Ishikawa (cell line): Measurements from ENCODE around the gene PPRC1.
A peak's percentile ranks its signal among the peaks of the same experiment; 100 is the strongest.

ENCODE experiments used
- CEBPB ChIP-seq: IDR thresholded peaks from 2 replicates; pipeline ENCODE4 v1.6.1; 2012
- CREB1 ChIP-seq: IDR thresholded peaks from 2 replicates; pipeline ENCODE4 v1.6.1; 2012; ENCODE audit warnings: low read depth
- EGR1 ChIP-seq: IDR thresholded peaks from 2 replicates; pipeline ENCODE4 v1.6.1; 2012
- EP300 ChIP-seq: IDR thresholded peaks from 2 replicates; pipeline ENCODE4 v1.6.1; 2012; ENCODE audit warnings: borderline replicate concordance
- FOXM1 ChIP-seq: IDR thresholded peaks from 2 replicates; pipeline ENCODE4 v1.6.1; 2012; ENCODE audit warnings: low read depth, borderline replicate concordance
- MAX ChIP-seq: IDR thresholded peaks from 2 replicates; pipeline ENCODE4 v1.6.1; 2012
- NFIC ChIP-seq: IDR thresholded peaks from 2 replicates; pipeline ENCODE4 v1.6.1; 2012
- RAD21 ChIP-seq: IDR thresholded peaks from 2 replicates; pipeline ENCODE4 v1.6.1; 2012; ENCODE audit warnings: low read depth
- REST ChIP-seq: IDR thresholded peaks from 2 replicates; pipeline ENCODE4 v1.6.1; 2012; ENCODE audit warnings: low read depth, mild to moderate bottlenecking
- TAF1 ChIP-seq: IDR thresholded peaks from 2 replicates; pipeline ENCODE4 v1.6.1; 2012; ENCODE audit warnings: low read depth, mild to moderate bottlenecking
- TCF12 ChIP-seq: IDR thresholded peaks from 2 replicates; pipeline ENCODE4 v1.6.1; 2012; ENCODE audit warnings: low read depth
- TEAD4 ChIP-seq: IDR thresholded peaks from 2 replicates; pipeline ENCODE4 v1.6.1; 2012
- YY1 ChIP-seq: IDR thresholded peaks from 2 replicates; pipeline ENCODE4 v1.6.1; 2012; ENCODE audit warnings: low read depth
- ZBTB7A ChIP-seq: IDR thresholded peaks from 2 replicates; pipeline ENCODE4 v1.6.1; 2012; ENCODE audit warnings: low read depth
- TF ChIP-seq, protein P1 (sequence below): IDR thresholded peaks from 2 replicates; pipeline ENCODE4 v1.6.1; 2012

Gene PPRC1

DNA sequence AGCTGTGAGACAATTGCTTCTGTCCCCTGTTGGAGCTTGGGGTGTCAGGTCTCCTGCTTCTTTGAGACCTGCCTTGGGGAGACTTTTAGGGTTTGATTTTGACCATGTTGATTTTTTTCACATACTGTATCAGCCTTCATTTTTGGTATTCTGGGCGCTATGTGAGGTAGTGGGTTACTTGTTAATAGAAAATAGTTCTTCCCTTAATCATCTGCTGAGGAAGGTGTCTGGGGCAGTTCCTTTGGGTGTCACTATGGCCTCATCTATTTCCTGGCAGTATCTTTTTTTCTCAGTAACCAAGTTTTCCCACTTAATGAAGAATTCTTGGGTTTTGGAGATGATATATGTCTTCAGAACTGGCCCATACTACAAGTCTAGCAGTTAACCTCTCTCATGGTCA is 14.7 kb downstream of the PPRC1 start:
- TF ChIP-seq CREB1: no peak
- no peak for TF ChIP-seq EGR1
- no peak for TF ChIP-seq MAX
- TF ChIP-seq, protein P1, sequence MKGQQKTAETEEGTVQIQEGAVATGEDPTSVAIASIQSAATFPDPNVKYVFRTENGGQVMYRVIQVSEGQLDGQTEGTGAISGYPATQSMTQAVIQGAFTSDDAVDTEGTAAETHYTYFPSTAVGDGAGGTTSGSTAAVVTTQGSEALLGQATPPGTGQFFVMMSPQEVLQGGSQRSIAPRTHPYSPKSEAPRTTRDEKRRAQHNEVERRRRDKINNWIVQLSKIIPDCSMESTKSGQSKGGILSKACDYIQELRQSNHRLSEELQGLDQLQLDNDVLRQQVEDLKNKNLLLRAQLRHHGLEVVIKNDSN: no peak
- no peak for TF ChIP-seq RAD21
- TF ChIP-seq FOXM1: no peak
- no peak for TF ChIP-seq TAF1
- no peak for TF ChIP-seq TCF12
- no peak for TF ChIP-seq YY1
- no peak for TF ChIP-seq REST
- no peak for TF ChIP-seq ZBTB7A
- TF ChIP-seq EP300: no peak
- no peak for TF ChIP-seq CEBPB
- no peak for TF ChIP-seq NFIC
- TF ChIP-seq TEAD4: no peak

- TF ChIP-seq TCF12 (no peak), MAX (no peak), CREB1 (no peak), TEAD4 (no peak), ZBTB7A (no peak), RAD21 (no peak), REST (no peak), FOXM1 (no peak)
These were observed 15.4 kb downstream of the PPRC1 start for GRCh38 chr10:102148275-102148674.

GRCh38 chr10:102150970-102151773 is 18.3 kb downstream of the PPRC1 start:
- TF ChIP-seq, protein P1: no peak
- TF ChIP-seq CEBPB (no peak), TEAD4 (no peak), FOXM1 (no peak), YY1 (no peak), REST (no peak), ZBTB7A (no peak), CREB1 (no peak), EP300 (no peak), MAX (no peak), RAD21 (no peak), TCF12 (no peak), EGR1 (no peak)

GRCh38 chr10:102151774-102152544 is 19.1 kb downstream of the PPRC1 start, which contains the start of gene NOLC1:
TSS of gene NOLC1 (plus strand) at chr10:102152389. CDS start at chr10:102152411, 22 bp downstream.
- peak; percentile 96 for TF ChIP-seq TEAD4
- peak; percentile 95 for TF ChIP-seq YY1
- peak; percentile 75 for TF ChIP-seq NFIC
- no peak for TF ChIP-seq REST
- TF ChIP-seq ZBTB7A: peak; percentile 66; the same call in 1 of the 2 replicates
- peak; percentile 75; the same call in 1 of the 2 replicates for TF ChIP-seq FOXM1
- TF ChIP-seq EGR1: no peak; the same call in none of the 2 replicates
- TF ChIP-seq RAD21: no peak
- TF ChIP-seq, protein P1: peak; percentile 49
- TF ChIP-seq CEBPB: no peak
- TF ChIP-seq TCF12: peak; percentile 75
- peak; percentile 95; the same call in 1 of the 2 replicates for TF ChIP-seq MAX
- TF ChIP-seq CREB1: peak; percentile 99
- TF ChIP-seq EP300: peak; percentile 69
- peak; percentile 94 for TF ChIP-seq TAF1
